Purkinje cell (primary cell): ENCODE results near the gene SPEM1. TPM values are rescaled to one million over a fixed set of nuclear protein-coding genes. Genes with fewer than 3 reads are reported as not detected.

Experiments
- polyA plus RNA-seq: library from polyadenylated mRNA; unstranded; fragments of >200 nt; fragmentation: Nextera tagmentation; gene quantifications from 2 replicates; pipeline ENCODE4 v1.2.1, GENCODE V29; 2014

The SPEM1 gene
- not detected in 2 replicates for polyA plus RNA-seq

GRCh38 chr17:7419819-7420610 is at the start of gene SPEM1:
TSS of gene SPEM1 (plus strand) at chr17:7420324. CDS start at chr17:7420385, 61 bp downstream.

GRCh38 chr17:7380855-7381683 is 39.1 kb upstream of the SPEM1 start, which contains the start of gene TNK1:
TSS of gene TNK1 (plus strand) at chr17:7381089. CDS start at chr17:7382927, 1,838 bp downstream.

GRCh38 chr17:7394452-7395191 is 25.5 kb upstream of the SPEM1 start, which contains the start of gene PLSCR3:
TSS of gene PLSCR3 (minus strand) at chr17:7394525. CDS start at chr17:7394110, 415 bp downstream.

GRCh38 chr17:7403977-7404736 is 16.0 kb upstream of the SPEM1 start, which contains the start of gene TMEM256:
TSS of gene TMEM256 (minus strand) at chr17:7404097. CDS start at chr17:7404084, 13 bp downstream.

GRCh38 chr17:7407485-7408251 is 12.5 kb upstream of the SPEM1 start, which contains the start of gene NLGN2:
TSS of gene NLGN2 (plus strand) at chr17:7407845. CDS start at chr17:7408256, 411 bp downstream.

GRCh38 chr17:7425316-7425715 is 5.2 kb downstream of the SPEM1 start, which contains the start of gene SPEM2:
TSS of gene SPEM2 (plus strand) at chr17:7425616. CDS start at chr17:7425689, 73 bp downstream.

GRCh38 chr17:7428557-7428956 is 8.4 kb downstream of the SPEM1 start, which contains the start of gene SPEM3:
TSS of gene SPEM3 (plus strand) at chr17:7428857. CDS start at chr17:7428903, 46 bp downstream.

GRCh38 chr17:7439462-7440112 is 19.5 kb downstream of the SPEM1 start, which contains the start of gene FGF11:
TSS of gene FGF11 (plus strand) at chr17:7439512. CDS start at chr17:7439621, 109 bp downstream.

GRCh38 chr17:7444682-7445618 is 24.8 kb downstream of the SPEM1 start, which contains the start of gene CHRNB1:
TSS of gene CHRNB1 (plus strand) at chr17:7445061. CDS start at chr17:7445128, 67 bp downstream.

Other genes with a start within 250 kb of the SPEM1 start
- gene ASGR1, start 241.0 kb upstream of the SPEM1 start, polyA plus RNA-seq, result 1.7 and 5.0 TPM in 2 replicates
- 1.7 and 3.0 TPM in 2 replicates for gene DLG4, start 200.5 kb upstream of the SPEM1 start, polyA plus RNA-seq
- gene ACADVL, start 200.4 kb upstream of the SPEM1 start, polyA plus RNA-seq, result 50.1 and 52.5 TPM in 2 replicates
- gene DVL2, start 185.8 kb upstream of the SPEM1 start, polyA plus RNA-seq, result 0.91 and 1.8 TPM in 2 replicates
- gene PHF23, start 180.9 kb upstream of the SPEM1 start, polyA plus RNA-seq, result 8.9 and 12.1 TPM in 2 replicates
- 235 and 613 TPM in 2 replicates for gene GABARAP, start 177.9 kb upstream of the SPEM1 start, polyA plus RNA-seq
- gene CTDNEP1, start 168.6 kb upstream of the SPEM1 start, polyA plus RNA-seq, result 9.3 and 15.5 TPM in 2 replicates
- gene ELP5, start 168.1 kb upstream of the SPEM1 start, polyA plus RNA-seq, result 15.8 and 16.6 TPM in 2 replicates
- not detected in 2 replicates for gene CLDN7, start 157.8 kb upstream of the SPEM1 start, polyA plus RNA-seq
- not detected in 2 replicates for gene SLC2A4, start 138.6 kb upstream of the SPEM1 start, polyA plus RNA-seq
- gene YBX2, start 125.7 kb upstream of the SPEM1 start, polyA plus RNA-seq, result not detected in 2 replicates
- gene EIF5A, start 112.7 kb upstream of the SPEM1 start, polyA plus RNA-seq, result 41.6 and 47.0 TPM in 2 replicates
- 42.5 and 54.6 TPM in 2 replicates for gene GPS2, start 105.0 kb upstream of the SPEM1 start, polyA plus RNA-seq
- gene NEURL4, start 91.0 kb upstream of the SPEM1 start, polyA plus RNA-seq, result 0.34 TPM in 1 of 2 replicates, not detected in the other
- 4.1 and 5.8 TPM in 2 replicates for gene ACAP1, start 83.8 kb upstream of the SPEM1 start, polyA plus RNA-seq
- not detected in 2 replicates for gene KCTD11, start 68.2 kb upstream of the SPEM1 start, polyA plus RNA-seq
- not detected in 2 replicates for gene TMEM95, start 65.2 kb upstream of the SPEM1 start, polyA plus RNA-seq
- 0.15 TPM in 1 of 2 replicates, not detected in the other for gene TNK1, start 39.2 kb upstream of the SPEM1 start, polyA plus RNA-seq
- gene PLSCR3, start 25.8 kb upstream of the SPEM1 start, polyA plus RNA-seq, result 1.3 and 1.8 TPM in 2 replicates
- gene TMEM256, start 16.2 kb upstream of the SPEM1 start, polyA plus RNA-seq, result 148 and 161 TPM in 2 replicates
- gene NLGN2, start 12.5 kb upstream of the SPEM1 start, polyA plus RNA-seq, result 6.6 and 13.0 TPM in 2 replicates
- gene SPEM2, start 5.3 kb downstream of the SPEM1 start, polyA plus RNA-seq, result not detected in 2 replicates
- not detected in 2 replicates for gene SPEM3, start 8.5 kb downstream of the SPEM1 start, polyA plus RNA-seq
- not detected in 2 replicates for gene TMEM102, start 15.1 kb downstream of the SPEM1 start, polyA plus RNA-seq
- gene FGF11, start 19.2 kb downstream of the SPEM1 start, polyA plus RNA-seq, result 1.2 and 2.0 TPM in 2 replicates
- gene CHRNB1, start 24.7 kb downstream of the SPEM1 start, polyA plus RNA-seq, result 14.7 and 16.0 TPM in 2 replicates
- 9.2 and 9.5 TPM in 2 replicates for gene ZBTB4, start 59.3 kb downstream of the SPEM1 start, polyA plus RNA-seq
- gene SLC35G6, start 61.1 kb downstream of the SPEM1 start, polyA plus RNA-seq, result not detected in 2 replicates
- 6.4 and 7.7 TPM in 2 replicates for gene POLR2A, start 64.0 kb downstream of the SPEM1 start, polyA plus RNA-seq
- gene TNFSF12, start 128.7 kb downstream of the SPEM1 start, polyA plus RNA-seq, result 1.9 and 5.1 TPM in 2 replicates
- gene TNFSF13, start 138.4 kb downstream of the SPEM1 start, polyA plus RNA-seq, result 0.28 TPM in 1 of 2 replicates, not detected in the other
- 2.3 and 3.2 TPM in 2 replicates for gene SENP3, start 141.6 kb downstream of the SPEM1 start, polyA plus RNA-seq
- 0.63 TPM in 1 of 2 replicates, not detected in the other for gene CD68, start 159.3 kb downstream of the SPEM1 start, polyA plus RNA-seq
- 14.2 and 26.1 TPM in 2 replicates for gene MPDU1, start 163.5 kb downstream of the SPEM1 start, polyA plus RNA-seq
- 5.0 and 6.3 TPM in 2 replicates for gene SOX15, start 169.8 kb downstream of the SPEM1 start, polyA plus RNA-seq
- 7.1 and 20.3 TPM in 2 replicates for gene FXR2, start 194.6 kb downstream of the SPEM1 start, polyA plus RNA-seq
- 107 and 126 TPM in 2 replicates for gene SAT2, start 207.5 kb downstream of the SPEM1 start, polyA plus RNA-seq
- 2.5 TPM in 1 of 2 replicates, not detected in the other for gene SHBG, start 209.8 kb downstream of the SPEM1 start, polyA plus RNA-seq
- gene ATP1B2, start 230.6 kb downstream of the SPEM1 start, polyA plus RNA-seq, result 56.0 and 70.0 TPM in 2 replicates